ENCODE data around the gene HSDL1.

Gene HSDL1

DNA sequence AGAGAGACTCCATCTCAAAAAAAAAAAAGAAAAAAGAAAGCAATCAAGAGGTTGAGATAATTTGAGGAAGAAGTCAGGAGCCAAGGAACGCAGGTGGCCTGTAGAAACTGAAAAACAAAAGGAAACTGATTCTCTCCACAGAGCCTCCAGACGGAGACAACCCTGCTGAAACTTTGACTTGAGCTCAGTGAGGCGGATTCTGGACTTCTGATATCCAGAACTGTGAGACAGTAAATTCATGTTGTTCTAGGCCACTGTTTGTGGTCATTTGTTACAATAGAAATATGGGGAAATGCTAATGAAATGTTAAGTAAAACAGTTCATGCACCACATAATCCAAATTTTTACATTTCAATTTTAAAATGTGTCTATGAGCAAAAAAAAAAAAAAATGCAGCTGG lies 33.5 kb downstream of the HSDL1 start:
- Histone ChIP-seq H3K4me2 (ENCODE audit: insufficient read depth, low read length) (no peak overlapping the region), H3K27ac (ENCODE audit: low read length) (no peak overlapping the region), H3K9me3 (ENCODE audit: insufficient read depth, low read length, severe bottlenecking) (no peaks in the 10 kb centered on the region), H2AFZ (ENCODE audit: low read depth, low read length) (no peak overlapping the region), H3K27me3 (ENCODE audit: insufficient read depth, low read length, poor library complexity) (no peaks in the 10 kb centered on the region), H3K4me1 (ENCODE audit: insufficient read depth, low read length) (peaks cover 31% of the 10 kb centered on the region), H3K36me3 (ENCODE audit: insufficient read depth, low read length) (peaks cover 45% of the 10 kb centered on the region), H4K20me1 (ENCODE audit: insufficient read depth, low read length) (peaks cover 71% of the 10 kb centered on the region), H3K79me2 (ENCODE audit: insufficient read depth, low read length) (peaks cover 100% of the 10 kb centered on the region), H3K4me3 (ENCODE audit: low read depth in 1 of 2, low read length in 2 of 2) (no peak overlapping the region), H3K9ac (ENCODE audit: low read depth, low read length) (no peak overlapping the region)
- DNase-seq (no peak), ATAC-seq (ENCODE audit: insufficient read depth, low read depth) (no peak)
- no peak for TF ChIP-seq EZH2 (IDR thresholded peaks at IDR 0.05; ENCODE audit: borderline replicate concordance, low read depth, low read length, severe bottlenecking)

DNA sequence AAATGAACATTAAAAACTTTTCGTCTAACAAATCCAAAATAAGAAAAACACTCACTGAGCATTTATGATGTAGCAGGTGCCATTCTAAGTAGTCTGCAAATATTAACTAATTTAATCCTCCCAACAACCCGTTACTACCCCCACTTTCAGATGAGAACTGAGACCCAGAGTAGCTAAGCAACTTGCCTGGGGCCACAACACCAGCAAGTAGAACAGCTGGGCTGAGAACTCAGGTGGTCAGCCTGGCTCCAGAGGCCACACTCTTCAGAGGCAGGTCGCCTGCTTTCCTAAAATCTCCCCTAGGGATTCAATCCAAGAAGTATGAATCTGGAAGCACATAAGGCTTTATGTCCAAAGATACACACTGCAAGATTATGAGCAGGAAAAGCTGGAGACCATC lies 34.5 kb downstream of the HSDL1 start:
- Histone ChIP-seq H2AFZ (ENCODE audit: low read depth, low read length) (no peak overlapping the region), H3K9me3 (ENCODE audit: insufficient read depth, low read length, severe bottlenecking) (no peaks in the 10 kb centered on the region), H3K27ac (ENCODE audit: low read length) (0 out of 2 replicates have a peak overlapping the region, but pooled peaks have one; percentile 36), H3K36me3 (ENCODE audit: insufficient read depth, low read length) (peaks cover 48% of the 10 kb centered on the region), H3K27me3 (ENCODE audit: insufficient read depth, low read length, poor library complexity) (no peaks in the 10 kb centered on the region), H3K4me2 (ENCODE audit: insufficient read depth, low read length) (no peak overlapping the region), H3K79me2 (ENCODE audit: insufficient read depth, low read length) (peaks cover 100% of the 10 kb centered on the region), H3K4me1 (ENCODE audit: insufficient read depth, low read length) (peaks cover 29% of the 10 kb centered on the region), H3K4me3 (ENCODE audit: low read depth in 1 of 2, low read length in 2 of 2) (no peak overlapping the region), H3K9ac (ENCODE audit: low read depth, low read length) (no peak overlapping the region), H4K20me1 (ENCODE audit: insufficient read depth, low read length) (peaks cover 77% of the 10 kb centered on the region)
- DNase-seq = no peak
- TF ChIP-seq, protein P1, sequence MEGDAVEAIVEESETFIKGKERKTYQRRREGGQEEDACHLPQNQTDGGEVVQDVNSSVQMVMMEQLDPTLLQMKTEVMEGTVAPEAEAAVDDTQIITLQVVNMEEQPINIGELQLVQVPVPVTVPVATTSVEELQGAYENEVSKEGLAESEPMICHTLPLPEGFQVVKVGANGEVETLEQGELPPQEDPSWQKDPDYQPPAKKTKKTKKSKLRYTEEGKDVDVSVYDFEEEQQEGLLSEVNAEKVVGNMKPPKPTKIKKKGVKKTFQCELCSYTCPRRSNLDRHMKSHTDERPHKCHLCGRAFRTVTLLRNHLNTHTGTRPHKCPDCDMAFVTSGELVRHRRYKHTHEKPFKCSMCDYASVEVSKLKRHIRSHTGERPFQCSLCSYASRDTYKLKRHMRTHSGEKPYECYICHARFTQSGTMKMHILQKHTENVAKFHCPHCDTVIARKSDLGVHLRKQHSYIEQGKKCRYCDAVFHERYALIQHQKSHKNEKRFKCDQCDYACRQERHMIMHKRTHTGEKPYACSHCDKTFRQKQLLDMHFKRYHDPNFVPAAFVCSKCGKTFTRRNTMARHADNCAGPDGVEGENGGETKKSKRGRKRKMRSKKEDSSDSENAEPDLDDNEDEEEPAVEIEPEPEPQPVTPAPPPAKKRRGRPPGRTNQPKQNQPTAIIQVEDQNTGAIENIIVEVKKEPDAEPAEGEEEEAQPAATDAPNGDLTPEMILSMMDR (IDR thresholded peaks at IDR 0.05; ENCODE audit: borderline replicate concordance, extremely low read depth, low read length, poor library complexity, severe bottlenecking) = no peak
- TF ChIP-seq EZH2 (IDR thresholded peaks at IDR 0.05; ENCODE audit: borderline replicate concordance, low read depth, low read length, severe bottlenecking) = no peak
- no peak for ATAC-seq (ENCODE audit: insufficient read depth, low read depth)

DNA sequence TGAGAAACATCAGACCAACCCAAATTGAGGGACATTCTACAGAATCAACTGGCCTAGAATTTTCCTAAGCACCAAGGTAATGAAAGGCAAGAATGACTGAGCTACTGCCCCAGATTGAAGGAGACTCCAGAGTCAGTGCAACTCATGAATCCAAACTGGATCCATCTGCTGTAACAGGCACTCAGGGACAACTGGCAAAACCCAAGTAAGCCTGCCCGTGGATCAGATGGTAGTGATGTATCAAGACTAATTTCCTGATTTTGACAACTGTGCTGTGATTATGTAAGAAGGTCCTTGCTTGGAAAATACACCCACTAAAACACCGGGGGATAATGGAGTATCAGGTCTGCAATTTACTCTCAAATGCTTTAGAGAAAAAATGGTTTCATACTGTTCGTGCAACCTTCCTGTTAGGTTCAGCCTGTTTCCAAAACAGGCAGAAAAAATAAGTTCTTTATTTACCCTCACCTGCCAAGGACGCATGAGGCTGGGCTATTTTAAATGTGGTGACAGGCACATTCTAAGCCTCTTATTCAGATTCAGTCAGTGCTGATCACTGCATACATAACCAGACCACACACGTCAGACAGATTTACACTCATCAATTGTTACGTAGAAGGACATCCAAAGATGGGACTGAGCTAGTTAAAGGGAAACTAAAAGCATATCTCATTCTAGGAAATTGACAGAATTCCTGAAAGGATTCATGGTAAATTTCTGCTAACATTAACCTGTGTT lies 35.2 kb downstream of the HSDL1 start:
- H3K4me1 ChIP-seq (ENCODE audit: insufficient read depth, low read length) = peaks cover 27% of the 10 kb centered on the region
- H3K27me3 ChIP-seq (ENCODE audit: insufficient read depth, low read length, poor library complexity) = no peaks in the 10 kb centered on the region
- TF ChIP-seq, protein P1 (IDR thresholded peaks at IDR 0.05; ENCODE audit: borderline replicate concordance, extremely low read depth, low read length, poor library complexity, severe bottlenecking) = no peak
- TF ChIP-seq EZH2 (IDR thresholded peaks at IDR 0.05; ENCODE audit: borderline replicate concordance, low read depth, low read length, severe bottlenecking) = no peak
- no peaks in the 10 kb centered on the region for H3K9me3 ChIP-seq (ENCODE audit: insufficient read depth, low read length, severe bottlenecking)
- DNase-seq (no peak), ATAC-seq (ENCODE audit: insufficient read depth, low read depth) (no peak)
- H3K36me3 ChIP-seq (ENCODE audit: insufficient read depth, low read length) = peaks cover 53% of the 10 kb centered on the region
- H2AFZ ChIP-seq (ENCODE audit: low read depth, low read length) = no peak overlapping the region
- peak overlapping the region; percentile 50; the same call in 1 of the 2 replicates for H3K27ac ChIP-seq (ENCODE audit: low read length)
- H3K9ac ChIP-seq (ENCODE audit: low read depth, low read length) = no peak overlapping the region
- peaks cover 100% of the 10 kb centered on the region for H3K79me2 ChIP-seq (ENCODE audit: insufficient read depth, low read length)
- no peak overlapping the region for H3K4me3 ChIP-seq (ENCODE audit: low read depth in 1 of 2, low read length in 2 of 2)
- no peak overlapping the region for H3K4me2 ChIP-seq (ENCODE audit: insufficient read depth, low read length)
- H4K20me1 ChIP-seq (ENCODE audit: insufficient read depth, low read length) = peaks cover 77% of the 10 kb centered on the region

DNA sequence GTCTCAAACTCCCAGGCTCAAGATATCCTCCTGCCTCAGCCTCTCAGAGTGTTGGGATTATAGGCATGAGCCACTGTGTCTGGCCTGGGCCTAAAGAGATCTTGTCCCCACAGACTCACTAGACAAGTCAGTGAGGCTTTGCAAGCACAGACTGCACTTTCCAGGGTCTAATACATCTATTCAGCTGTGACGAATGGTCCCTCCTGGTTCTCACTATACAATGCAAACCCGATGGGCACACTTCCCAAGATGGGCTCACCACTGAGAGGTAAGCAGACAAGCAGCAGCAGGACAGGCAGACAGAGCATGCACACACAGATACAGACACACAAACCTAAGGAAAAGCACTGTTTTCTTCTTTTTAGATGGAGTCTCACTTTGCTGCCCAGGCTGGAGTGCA lies 37.1 kb downstream of the HSDL1 start:
- H4K20me1 ChIP-seq (ENCODE audit: insufficient read depth, low read length) = peaks cover 84% of the 10 kb centered on the region
- no peak overlapping the region for H3K9ac ChIP-seq (ENCODE audit: low read depth, low read length)
- ATAC-seq (ENCODE audit: insufficient read depth, low read depth) (no peak), DNase-seq (no peak)
- no peak overlapping the region for H3K4me3 ChIP-seq (ENCODE audit: low read depth in 1 of 2, low read length in 2 of 2)
- H3K27me3 ChIP-seq (ENCODE audit: insufficient read depth, low read length, poor library complexity) = no peaks in the 10 kb centered on the region
- peaks cover 28% of the 10 kb centered on the region for H3K4me1 ChIP-seq (ENCODE audit: insufficient read depth, low read length)
- H3K4me2 ChIP-seq (ENCODE audit: insufficient read depth, low read length) = no peak overlapping the region
- no peak overlapping the region for H2AFZ ChIP-seq (ENCODE audit: low read depth, low read length)
- 0 out of 2 replicates have a peak overlapping the region, but pooled peaks have one; percentile 8 for H3K27ac ChIP-seq (ENCODE audit: low read length)
- peaks cover 56% of the 10 kb centered on the region for H3K36me3 ChIP-seq (ENCODE audit: insufficient read depth, low read length)
- TF ChIP-seq, protein P1 (IDR thresholded peaks at IDR 0.05; ENCODE audit: borderline replicate concordance, extremely low read depth, low read length, poor library complexity, severe bottlenecking) = no peak
- TF ChIP-seq EZH2 (IDR thresholded peaks at IDR 0.05; ENCODE audit: borderline replicate concordance, low read depth, low read length, severe bottlenecking) = no peak
- no peaks in the 10 kb centered on the region for H3K9me3 ChIP-seq (ENCODE audit: insufficient read depth, low read length, severe bottlenecking)
- H3K79me2 ChIP-seq (ENCODE audit: insufficient read depth, low read length) = peaks cover 100% of the 10 kb centered on the region
